Upper lobe of left lung (tissue), 6 donors: ENCODE measurements around the gene PTGIS. TPM values are rescaled to one million over a fixed set of nuclear protein-coding genes. Genes with fewer than 3 reads are reported as not detected.

Experiments
- ATAC-seq, 2 donors: fragments of 200-7000 bp; cut with Tn5 transposase; one replicate each; pipeline ENCODE4 v1.9.1; 2022; ENCODE audit warnings: mild to moderate bottlenecking in 2 of 2, moderate library complexity in 2 of 2; ENCODE audit not compliant: low FRiP score in 2 of 2
- DNase-seq, 2 donors: peaks; one replicate each; pipeline ENCODE4 v3.0.0-alpha.2; 2019 to 2020
- H3K27ac ChIP-seq, 4 donors: fragments of 200-600 bp; sonication (generic); one replicate each; pipeline ENCODE4 v1.5.1; 2016 to 2019
- H3K27me3 ChIP-seq, 4 donors: fragments of 200-600 bp; sonication (generic); one replicate each; pipeline ENCODE4 v1.5.1; 2017 to 2019
- H3K36me3 ChIP-seq, 4 donors: fragments of 200-600 bp; sonication (generic); one replicate each; pipeline ENCODE4 v1.5.1; 2016 to 2019
- H3K4me1 ChIP-seq, 4 donors: fragments of 200-600 bp; sonication (generic); one replicate each; pipeline ENCODE4 v1.5.1; 2018 to 2019
- H3K4me3 ChIP-seq, 4 donors: fragments of 200-600 bp; sonication (generic); one replicate each; pipeline ENCODE4 v1.5.1; 2017 to 2019; ENCODE audit warnings: mild to moderate bottlenecking in 2 of 4, moderate library complexity in 1 of 4
- H3K9me3 ChIP-seq, 4 donors: fragments of 200-600 bp; sonication (generic); one replicate each; pipeline ENCODE4 v1.5.1; 2018 to 2019
- EP300 ChIP-seq, 4 donors: sonication (generic); formaldehyde crosslinking; IDR thresholded peaks; one replicate each; pipeline ENCODE4 v1.5.1; 2017; ENCODE audit warnings: antibody characterized with exemption in 4 of 4, control low read depth in 2 of 4
- POLR2A ChIP-seq, 4 donors: fragments of 450-650 bp; IDR thresholded peaks; one replicate each; pipeline ENCODE4 v1.5.1; 2016 to 2017; ENCODE audit warnings: antibody characterized with exemption in 4 of 4, mild to moderate bottlenecking in 2 of 4
- POLR2AphosphoS5 ChIP-seq, 2 donors: sonication (generic); formaldehyde crosslinking; IDR thresholded peaks; one replicate each; pipeline ENCODE4 v1.5.1; 2017; ENCODE audit warnings: antibody characterized with exemption in 2 of 2
- WGBS, 2 donors: methylation state at CpG; one replicate each; pipeline ENCODE4 v1.1.5; 2017 to 2018; 5-methylcytosine and 5-hydroxymethylcytosine counted together
- total RNA-seq, 6 donors: library from RNA; depleted of rRNA in 4 of 6; stranded (reverse); fragments of >200 nt in 4 of 6; gene quantifications; one replicate each; pipeline versions ENCODE4 v1.1.0 to v1.2.1, GENCODE V29; 2016 to 2021
- TF ChIP-seq, protein P1 (sequence below), 6 experiments: fragments of 450-650 bp in 4 of 6; fragments of 200-600 bp in 2 of 6; sonication (generic) in 2 of 6; IDR thresholded peaks; one replicate each; pipeline ENCODE4 v1.5.1; 2016 to 2019; ENCODE audit warnings: antibody characterized with exemption in 6 of 6
- donor health status: DM: no; HTN: no; CAD: no; lungs with moderate emphysema.
- donor health status: DM: no; HTN: yes; CAD: no; lungs with severe emphysema.

PTGIS gene
- total RNA-seq, 6 donors from 2014 or later, result 8.2 to 71.4 (median 18.4) TPM

DNA sequence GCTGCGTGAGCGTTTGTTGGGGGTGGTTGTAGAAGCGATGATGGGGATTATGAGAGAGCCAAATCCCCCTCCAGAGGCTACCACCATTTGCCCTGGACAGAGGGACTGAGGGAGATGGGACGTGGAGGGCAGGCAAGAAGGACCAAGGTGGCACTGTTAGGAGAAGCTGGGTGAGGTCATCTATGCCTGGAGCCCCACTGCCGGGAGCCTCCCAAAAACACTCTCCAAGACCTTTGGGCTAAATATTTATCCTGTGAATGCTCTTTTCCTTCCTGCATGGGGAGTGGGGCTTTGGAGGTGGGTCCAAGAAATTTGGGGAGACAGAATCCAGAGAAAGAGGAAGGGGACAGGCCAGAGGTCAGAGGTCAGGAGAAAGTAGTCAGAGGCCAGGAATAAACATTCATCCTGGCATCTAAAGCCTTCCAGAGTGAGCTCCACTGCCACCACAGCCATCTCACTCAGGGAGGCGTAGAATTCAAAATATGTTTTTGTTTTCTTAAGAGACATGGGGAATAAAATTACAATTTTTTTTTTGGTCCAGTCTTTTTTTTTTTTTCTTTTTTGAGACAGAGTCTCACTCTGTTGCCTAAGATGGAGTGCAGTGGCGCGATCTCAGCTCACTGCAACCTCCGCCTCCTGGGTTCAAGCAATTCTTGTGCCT is 17.8 kb upstream of the PTGIS start:
- no peak for TF ChIP-seq POLR2A (IDR thresholded peaks at IDR 0.05)
- TF ChIP-seq POLR2AphosphoS5 (IDR thresholded peaks at IDR 0.05), result no peak
- no peak for TF ChIP-seq EP300 (IDR thresholded peaks at IDR 0.05)
- TF ChIP-seq, protein P1, sequence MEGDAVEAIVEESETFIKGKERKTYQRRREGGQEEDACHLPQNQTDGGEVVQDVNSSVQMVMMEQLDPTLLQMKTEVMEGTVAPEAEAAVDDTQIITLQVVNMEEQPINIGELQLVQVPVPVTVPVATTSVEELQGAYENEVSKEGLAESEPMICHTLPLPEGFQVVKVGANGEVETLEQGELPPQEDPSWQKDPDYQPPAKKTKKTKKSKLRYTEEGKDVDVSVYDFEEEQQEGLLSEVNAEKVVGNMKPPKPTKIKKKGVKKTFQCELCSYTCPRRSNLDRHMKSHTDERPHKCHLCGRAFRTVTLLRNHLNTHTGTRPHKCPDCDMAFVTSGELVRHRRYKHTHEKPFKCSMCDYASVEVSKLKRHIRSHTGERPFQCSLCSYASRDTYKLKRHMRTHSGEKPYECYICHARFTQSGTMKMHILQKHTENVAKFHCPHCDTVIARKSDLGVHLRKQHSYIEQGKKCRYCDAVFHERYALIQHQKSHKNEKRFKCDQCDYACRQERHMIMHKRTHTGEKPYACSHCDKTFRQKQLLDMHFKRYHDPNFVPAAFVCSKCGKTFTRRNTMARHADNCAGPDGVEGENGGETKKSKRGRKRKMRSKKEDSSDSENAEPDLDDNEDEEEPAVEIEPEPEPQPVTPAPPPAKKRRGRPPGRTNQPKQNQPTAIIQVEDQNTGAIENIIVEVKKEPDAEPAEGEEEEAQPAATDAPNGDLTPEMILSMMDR (IDR thresholded peaks at IDR 0.05), result no peak
- H3K4me1 ChIP-seq, result peaks cover 8 to 26% (median 21%) of the 10 kb centered on the region in 4 donors
- ATAC-seq (no peak), DNase-seq (no peak)
- H3K36me3 ChIP-seq, result no peaks in the 10 kb centered on the region
- no peak overlapping the region for H3K27ac ChIP-seq
- H3K27me3 ChIP-seq, result no peaks in the 10 kb centered on the region
- no peak overlapping the region for H3K4me3 ChIP-seq
- peaks cover 0 to 6% (median 2%) of the 10 kb centered on the region in 4 donors for H3K9me3 ChIP-seq
- WGBS, 2 donors, result 87 to 90% methylated on average over 9 of the region's 9 CpGs

DNA sequence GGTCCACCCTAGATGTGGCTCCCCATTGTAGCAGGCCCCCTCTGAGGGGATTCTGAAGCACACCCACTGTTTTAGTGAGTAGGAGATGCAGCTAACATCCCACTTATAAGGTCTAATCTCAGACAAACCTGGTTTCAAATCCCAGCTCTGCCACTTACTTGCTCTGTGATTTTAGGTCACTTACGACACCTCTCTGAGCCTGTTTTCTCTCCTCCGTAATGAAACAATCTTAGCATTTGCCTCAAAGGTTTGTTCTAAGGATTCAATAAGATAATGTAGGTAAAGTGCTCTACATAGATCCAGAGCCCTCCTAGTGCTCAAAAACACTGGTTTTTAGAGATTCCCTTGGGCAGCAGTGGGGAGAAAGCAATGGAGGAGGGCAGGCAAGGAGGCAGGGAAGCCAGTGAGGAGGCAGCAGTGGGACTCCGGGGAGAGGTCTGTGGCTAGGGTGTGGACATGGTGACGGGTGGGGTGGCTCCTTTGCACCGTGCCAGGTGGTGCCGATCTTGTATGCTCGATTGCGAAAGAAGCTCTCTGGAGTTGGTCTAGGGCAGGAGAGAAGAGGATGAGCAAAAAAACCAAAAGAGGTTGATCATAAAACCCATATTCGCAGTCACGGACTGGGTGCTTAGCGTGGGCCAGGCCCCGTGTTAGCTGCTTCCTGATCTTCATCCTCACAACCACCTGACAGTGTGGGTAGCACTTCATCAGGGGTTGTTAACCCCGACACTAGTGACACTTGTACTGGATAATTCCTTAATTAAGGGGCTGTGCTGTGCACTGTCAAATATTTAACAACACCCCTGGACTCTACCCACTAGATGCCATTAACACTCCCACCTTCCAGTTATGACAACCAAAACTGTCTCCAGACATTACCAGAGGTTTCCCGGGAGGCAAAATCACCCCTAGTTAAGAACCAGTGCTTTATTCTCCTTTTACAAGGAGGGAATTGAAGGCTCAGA is 16.8 kb upstream of the PTGIS start:
- 66 to 73% methylated on average over 14 of the region's 14 CpGs for WGBS, 2 donors
- TF ChIP-seq EP300 (IDR thresholded peaks at IDR 0.05) (no peak), POLR2AphosphoS5 (IDR thresholded peaks at IDR 0.05) (no peak), POLR2A (IDR thresholded peaks at IDR 0.05) (no peak)
- TF ChIP-seq, protein P1 (IDR thresholded peaks at IDR 0.05), result no peak
- H3K4me3 ChIP-seq, result no peak overlapping the region
- DNase-seq, result no peak
- H3K36me3 ChIP-seq, result no peaks in the 10 kb centered on the region
- peak overlapping the region in 2 of 4 donors; percentile 42 to 48 for H3K27ac ChIP-seq
- peaks cover 8 to 30% (median 23%) of the 10 kb centered on the region in 4 donors for H3K4me1 ChIP-seq
- H3K9me3 ChIP-seq, result peaks cover 0 to 6% (median 2%) of the 10 kb centered on the region in 4 donors
- H3K27me3 ChIP-seq, result no peaks in the 10 kb centered on the region
- ATAC-seq, result peak in 1 of 2 donors; percentile 47

DNA sequence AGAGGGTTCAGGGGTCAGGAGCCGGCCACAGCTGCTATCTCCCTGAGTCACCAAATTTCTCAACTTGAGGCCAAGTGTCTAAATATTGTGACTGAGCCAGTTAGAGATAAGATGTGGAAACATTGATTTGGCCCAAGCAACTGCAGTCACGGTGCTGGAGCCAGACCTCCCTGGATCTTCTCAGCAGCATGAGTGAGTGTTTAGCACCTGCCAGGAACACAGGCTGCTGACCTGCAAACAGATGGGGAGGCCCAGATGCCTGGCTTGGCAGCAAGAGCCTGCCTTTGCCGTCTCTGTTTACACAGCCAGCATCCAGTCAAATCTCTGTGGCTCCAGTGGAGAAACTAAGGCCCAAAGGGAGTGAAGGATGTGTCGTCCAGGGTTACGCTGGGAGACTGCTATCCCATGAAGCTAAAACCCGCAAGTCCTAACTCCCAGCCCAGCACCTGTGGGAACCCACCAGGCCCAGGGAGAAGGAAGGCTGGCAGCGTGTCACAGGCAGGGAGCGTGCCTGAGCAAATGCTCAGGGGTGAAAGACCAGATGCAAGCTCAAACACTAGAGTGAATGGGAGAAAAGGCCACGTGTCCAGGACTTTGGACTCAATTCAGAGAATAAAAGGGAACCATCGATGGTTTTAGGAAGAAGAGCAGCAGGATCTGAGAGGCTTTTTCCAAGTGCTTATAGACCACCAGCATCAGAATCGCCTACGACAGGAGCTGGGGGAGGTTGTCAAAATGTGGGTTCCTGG is 15.9 kb upstream of the PTGIS start:
- H3K9me3 ChIP-seq, result peaks cover 0 to 6% (median 2%) of the 10 kb centered on the region in 4 donors
- peak; percentile 73 to 85 for ATAC-seq
- peak in 1 of 2 donors; percentile 56 for DNase-seq
- TF ChIP-seq POLR2AphosphoS5 (IDR thresholded peaks at IDR 0.05) (peak; percentile 61 to 62), EP300 (IDR thresholded peaks at IDR 0.05) (peak in 2 of 4 donors; percentile 30 to 51)
- TF ChIP-seq, protein P1 (IDR thresholded peaks at IDR 0.05), result no peak
- 63 to 64% methylated on average over 10 to 12 of the region's 12 CpGs for WGBS, 2 donors
- no peaks in the 10 kb centered on the region for H3K36me3 ChIP-seq
- peak overlapping the region in 2 of 4 donors; percentile 42 to 48 for H3K27ac ChIP-seq
- H3K4me1 ChIP-seq, result peaks cover 8 to 30% (median 23%) of the 10 kb centered on the region in 4 donors
- no peaks in the 10 kb centered on the region for H3K27me3 ChIP-seq
- no peak overlapping the region for H3K4me3 ChIP-seq

DNA sequence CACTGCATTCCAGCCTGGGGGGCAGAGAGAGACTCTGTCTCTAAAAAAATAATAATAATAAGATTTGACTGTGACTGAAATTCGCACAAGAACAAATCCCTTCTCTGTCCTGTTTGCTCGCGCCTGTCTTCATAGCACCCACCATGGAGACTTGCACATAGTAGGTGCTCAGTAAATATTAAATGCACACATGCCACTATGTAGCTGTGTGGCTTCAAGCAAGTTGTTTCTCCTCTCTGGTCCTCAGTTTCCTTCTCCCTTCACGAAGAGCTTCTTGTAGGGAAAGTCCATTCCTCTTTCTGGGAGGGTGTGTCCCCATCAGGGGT is 15.4 kb upstream of the PTGIS start:
- no peak for ATAC-seq
- Histone ChIP-seq H3K27ac (peak overlapping the region in 1 of 4 donors; percentile 42), H3K4me1 (peaks cover 8 to 30% (median 23%) of the 10 kb centered on the region in 4 donors), H3K36me3 (no peaks in the 10 kb centered on the region), H3K9me3 (peaks cover 0 to 6% (median 2%) of the 10 kb centered on the region in 4 donors), H3K27me3 (no peaks in the 10 kb centered on the region), H3K4me3 (no peak overlapping the region)
- 78% methylated on average over 4 of the region's 4 CpGs for WGBS, 2 donors
- DNase-seq, result no peak
- TF ChIP-seq POLR2A (IDR thresholded peaks at IDR 0.05) (no peak), POLR2AphosphoS5 (IDR thresholded peaks at IDR 0.05) (no peak)
- TF ChIP-seq, protein P1 (IDR thresholded peaks at IDR 0.05), result no peak
